Esophagus muscularis mucosa (tissue), 4 donors: ENCODE measurements around the gene KCNQ1.

Experiments
- EP300 ChIP-seq: sonication (generic); formaldehyde crosslinking; IDR thresholded peaks from one replicate; pipeline ENCODE4 v1.6.1; 2017; ENCODE audit warnings: antibody characterized with exemption
- POLR2A ChIP-seq: fragments of 450-650 bp; IDR thresholded peaks from one replicate; pipeline ENCODE4 v1.6.1; 2017; ENCODE audit warnings: antibody characterized with exemption, moderate library complexity, mild to moderate bottlenecking, low read depth
- POLR2AphosphoS5 ChIP-seq, 2 donors: sonication (generic); formaldehyde crosslinking; IDR thresholded peaks; one replicate each; pipeline ENCODE4 v1.6.1; 2017; ENCODE audit warnings: antibody characterized with exemption in 2 of 2
- TF ChIP-seq, protein P1 (sequence below), 3 experiments: fragments of 200-600 bp in 2 of 3; fragments of 450-650 bp in 1 of 3; sonication (generic) in 2 of 3; IDR thresholded peaks; one replicate each; pipeline ENCODE4 v1.5.1; 2017 to 2019; ENCODE audit warnings: antibody characterized with exemption in 3 of 3, mild to moderate bottlenecking in 2 of 3, moderate library complexity in 1 of 3

DNA sequence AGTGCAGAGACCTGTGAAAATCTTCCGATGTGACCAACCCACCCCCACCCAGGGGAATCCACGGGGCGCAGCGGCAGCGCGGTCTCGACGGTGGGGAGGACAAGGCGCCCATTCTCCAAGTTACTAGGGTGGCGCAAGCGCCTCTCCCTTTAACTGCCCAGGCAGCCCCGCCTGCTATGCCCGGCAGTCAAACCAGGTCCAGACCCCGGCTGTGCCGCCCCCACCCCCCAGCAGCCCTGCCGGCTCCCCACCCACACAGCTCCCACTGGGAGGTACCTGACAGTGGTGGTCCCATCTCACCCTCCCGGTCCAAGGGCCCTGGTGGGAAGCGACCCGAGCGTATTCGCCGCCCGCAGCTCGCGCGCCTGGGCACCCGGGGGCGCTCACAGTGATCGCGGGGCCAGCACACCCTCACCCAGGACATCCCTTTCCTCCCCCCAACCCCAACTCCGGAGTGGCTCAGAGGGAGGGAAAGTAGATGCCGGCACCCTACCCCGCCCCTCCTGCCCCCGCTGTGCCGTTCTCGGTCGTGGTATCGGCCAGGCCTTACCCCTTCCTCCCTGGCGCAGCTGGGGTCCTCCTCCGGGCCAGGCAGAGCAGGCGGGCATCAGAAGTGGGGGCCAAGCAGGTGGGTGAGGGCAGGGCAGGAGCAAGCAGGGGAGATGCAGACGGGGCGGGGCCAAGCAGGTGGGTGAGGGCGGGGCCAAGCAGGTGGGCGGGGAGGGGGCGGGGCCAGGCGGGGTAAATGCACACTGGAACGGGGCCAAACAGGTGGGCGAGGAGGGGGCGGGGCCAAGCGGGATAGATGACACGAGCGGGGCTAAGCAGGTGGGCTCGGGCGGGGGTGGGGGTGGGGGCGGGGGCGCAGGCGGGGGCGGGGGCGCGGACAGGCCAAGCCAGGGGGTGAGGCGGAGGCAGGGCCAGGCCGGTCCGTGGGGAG lies 657 bp upstream of the KCNQ1 start, which contains the start of gene TRPM5:
- TF ChIP-seq EP300 = no peak
- TF ChIP-seq, protein P1, sequence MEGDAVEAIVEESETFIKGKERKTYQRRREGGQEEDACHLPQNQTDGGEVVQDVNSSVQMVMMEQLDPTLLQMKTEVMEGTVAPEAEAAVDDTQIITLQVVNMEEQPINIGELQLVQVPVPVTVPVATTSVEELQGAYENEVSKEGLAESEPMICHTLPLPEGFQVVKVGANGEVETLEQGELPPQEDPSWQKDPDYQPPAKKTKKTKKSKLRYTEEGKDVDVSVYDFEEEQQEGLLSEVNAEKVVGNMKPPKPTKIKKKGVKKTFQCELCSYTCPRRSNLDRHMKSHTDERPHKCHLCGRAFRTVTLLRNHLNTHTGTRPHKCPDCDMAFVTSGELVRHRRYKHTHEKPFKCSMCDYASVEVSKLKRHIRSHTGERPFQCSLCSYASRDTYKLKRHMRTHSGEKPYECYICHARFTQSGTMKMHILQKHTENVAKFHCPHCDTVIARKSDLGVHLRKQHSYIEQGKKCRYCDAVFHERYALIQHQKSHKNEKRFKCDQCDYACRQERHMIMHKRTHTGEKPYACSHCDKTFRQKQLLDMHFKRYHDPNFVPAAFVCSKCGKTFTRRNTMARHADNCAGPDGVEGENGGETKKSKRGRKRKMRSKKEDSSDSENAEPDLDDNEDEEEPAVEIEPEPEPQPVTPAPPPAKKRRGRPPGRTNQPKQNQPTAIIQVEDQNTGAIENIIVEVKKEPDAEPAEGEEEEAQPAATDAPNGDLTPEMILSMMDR (IDR thresholded peaks at IDR 0.05) = no peak
- no peak for TF ChIP-seq POLR2A
- no peak for TF ChIP-seq POLR2AphosphoS5 (IDR thresholded peaks at IDR 0.05)
